Measurements from ENCODE around the gene NPAP1. TPM values are rescaled to one million over a fixed set of nuclear protein-coding genes. Genes with fewer than 3 reads are reported as not detected.

Gene NPAP1
- total and polyA plus RNA-seq, 2 of the 13 experiments (the other 11 are each of a cell fraction or from before 2014, with no cell fraction given), result not detected

DNA sequence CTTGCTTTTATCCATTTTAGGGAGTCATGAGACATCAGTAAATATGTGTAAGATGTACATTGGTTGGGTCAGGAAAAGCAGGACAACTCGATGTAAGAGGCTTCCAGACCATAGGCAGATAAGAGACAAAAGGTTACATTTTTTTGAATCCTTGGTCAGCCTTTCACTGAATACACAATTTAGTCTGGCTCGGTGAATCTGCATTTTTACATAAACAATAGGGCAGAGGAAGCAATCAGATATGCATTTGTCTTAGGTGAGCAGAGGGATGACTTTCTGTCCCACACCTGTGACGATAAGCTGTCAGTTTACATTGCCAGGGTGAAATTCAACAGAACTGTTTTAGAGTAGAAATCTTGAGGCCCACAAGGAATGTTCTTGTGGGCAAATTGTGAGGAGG lies 20.6 kb downstream of the NPAP1 start:
- WGBS (ENCODE audit: low lambda C conversion rate), result 0% methylated on average over 3 of the region's 3 CpGs
- Histone ChIP-seq H3K4me3 (replicated peaks in 1 of 3; ENCODE audit: insufficient read depth in 1 of 3, low read depth in 2 of 3, low read length in 3 of 3) (no peak overlapping the region), H4K20me1 (ENCODE audit: insufficient read depth, low read length) (no peaks in the 10 kb centered on the region), H2AFZ (ENCODE audit: low read length) (no peak overlapping the region), H3K9ac (ENCODE audit: insufficient read depth, low read depth, low read length) (no peak overlapping the region), H3K79me2 (ENCODE audit: insufficient read depth, low read length) (no peaks in the 10 kb centered on the region), H3K9me3 (ENCODE audit: low read length) (peaks cover 40% of the 10 kb centered on the region), H3K27me3 (ENCODE audit: control insufficient read depth in 1 of 2, insufficient read depth in 2 of 2, low read length in 2 of 2) (no peaks in the 10 kb centered on the region), H3K4me2 (ENCODE audit: low read depth, low read length) (no peak overlapping the region), H3K27ac (ENCODE audit: extremely low read length, insufficient read depth, low read length) (no peak overlapping the region), H3K4me1 (ENCODE audit: insufficient read depth, low read length) (no peaks in the 10 kb centered on the region), H3K36me3 (replicated peaks in 1 of 2; ENCODE audit: control insufficient read depth in 1 of 2, insufficient read depth in 2 of 2, low read length in 2 of 2) (no peaks in the 10 kb centered on the region)
- no peak for FAIRE-seq
- ATAC-seq, result no peak
- no peak for DNase-seq (ENCODE audit: low spot score)
- intact Hi-C loops (cut with micrococcal nuclease; ENCODE audit: unreplicated experiment) (no loop called here), in situ Hi-C loops (cut with HindIII; ENCODE audit: extremely low pct_ligation_motif_present, low pct_unique_long_range_greater_than_20kb) (no loop called here)
- ChIA-PET POLR2A (no interaction called here), CTCF (ENCODE audit: low intra/inter-chr PET ratio, low total read pairs) (no interaction called here)
- no peak for TF ChIP-seq MAFF (IDR thresholded peaks at IDR 0.05; ENCODE audit: low read depth, low read length)
- TF ChIP-seq ATF5 (CRISPR knock-in tag; IDR thresholded peaks at IDR 0.05; ENCODE audit: low read depth), result no peak
- TF ChIP-seq ZNF775 (CRISPR knock-in tag; IDR thresholded peaks at IDR 0.05; ENCODE audit: borderline replicate concordance), result no peak
- no peak for TF ChIP-seq ARID2 (CRISPR knock-in tag; IDR thresholded peaks at IDR 0.05; ENCODE audit: borderline replicate concordance)
- BruUV-seq (replicated peaks), result no TSS peak

DNA sequence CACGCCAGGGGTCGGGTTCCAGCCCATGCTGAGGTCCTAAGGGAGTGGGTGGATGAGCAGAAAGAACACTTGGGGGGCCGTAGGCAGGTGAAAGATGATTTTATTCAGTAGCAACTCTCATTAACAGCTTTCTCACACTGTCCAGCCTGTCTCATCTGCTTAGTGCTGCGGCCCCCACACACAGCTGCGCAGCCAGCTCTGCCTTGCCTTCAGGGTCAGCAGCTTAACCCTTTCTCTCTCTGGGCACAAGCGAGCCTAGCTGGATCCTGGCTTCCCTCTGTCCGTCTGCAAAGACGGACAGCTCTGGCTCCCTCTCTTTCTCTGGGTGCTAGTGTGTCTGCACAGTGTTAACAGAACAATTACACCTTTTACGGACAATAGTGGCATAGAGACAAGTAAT lies 21.3 kb downstream of the NPAP1 start:
- Histone ChIP-seq H3K79me2 (ENCODE audit: insufficient read depth, low read length) (no peaks in the 10 kb centered on the region), H3K4me1 (ENCODE audit: insufficient read depth, low read length) (no peaks in the 10 kb centered on the region), H3K9ac (ENCODE audit: insufficient read depth, low read depth, low read length) (no peak overlapping the region), H4K20me1 (ENCODE audit: insufficient read depth, low read length) (no peaks in the 10 kb centered on the region), H3K4me3 (replicated peaks in 1 of 3; ENCODE audit: insufficient read depth in 1 of 3, low read depth in 2 of 3, low read length in 3 of 3) (no peak overlapping the region), H2AFZ (ENCODE audit: low read length) (no peak overlapping the region), H3K4me2 (ENCODE audit: low read depth, low read length) (no peak overlapping the region), H3K27ac (ENCODE audit: extremely low read length, insufficient read depth, low read length) (no peak overlapping the region), H3K36me3 (replicated peaks in 1 of 2; ENCODE audit: control insufficient read depth in 1 of 2, insufficient read depth in 2 of 2, low read length in 2 of 2) (no peaks in the 10 kb centered on the region), H3K9me3 (ENCODE audit: low read length) (peaks cover 35% of the 10 kb centered on the region), H3K27me3 (ENCODE audit: control insufficient read depth in 1 of 2, insufficient read depth in 2 of 2, low read length in 2 of 2) (no peaks in the 10 kb centered on the region)
- WGBS (ENCODE audit: low lambda C conversion rate), result 7% methylated on average over 8 of the region's 9 CpGs
- TF ChIP-seq ZNF558 (CRISPR knock-in tag; IDR thresholded peaks at IDR 0.05; ENCODE audit: borderline replicate concordance) (no peak), TMF1 (CRISPR knock-in tag; IDR thresholded peaks at IDR 0.05; ENCODE audit: low read depth) (no peak), NONO (IDR thresholded peaks at IDR 0.05) (no peak), NONO (CRISPR knock-in tag; conservative IDR thresholded peaks at IDR 0.05) (no peak)
- ATAC-seq, result no peak
- no peak for DNase-seq (ENCODE audit: low spot score)
- no TSS peak for BruUV-seq (replicated peaks)
- in situ Hi-C loops (cut with HindIII; ENCODE audit: extremely low pct_ligation_motif_present, low pct_unique_long_range_greater_than_20kb) (no loop called here), intact Hi-C loops (cut with micrococcal nuclease; ENCODE audit: unreplicated experiment) (no loop called here)
- no peak for FAIRE-seq
- POLR2A ChIA-PET, result no interaction called here
- CTCF ChIA-PET (ENCODE audit: low intra/inter-chr PET ratio, low total read pairs), result no interaction called here
